ENCODE results near the gene SCGB1A1.
A peak's percentile ranks its signal among the peaks of the same experiment; 100 is the strongest.
"Not testable (repeated sequence)": the region's sequence is repeated elsewhere in the genome, so short reads cannot be mapped to it uniquely, and the experiment has no call there.

The SCGB1A1 gene

DNA sequence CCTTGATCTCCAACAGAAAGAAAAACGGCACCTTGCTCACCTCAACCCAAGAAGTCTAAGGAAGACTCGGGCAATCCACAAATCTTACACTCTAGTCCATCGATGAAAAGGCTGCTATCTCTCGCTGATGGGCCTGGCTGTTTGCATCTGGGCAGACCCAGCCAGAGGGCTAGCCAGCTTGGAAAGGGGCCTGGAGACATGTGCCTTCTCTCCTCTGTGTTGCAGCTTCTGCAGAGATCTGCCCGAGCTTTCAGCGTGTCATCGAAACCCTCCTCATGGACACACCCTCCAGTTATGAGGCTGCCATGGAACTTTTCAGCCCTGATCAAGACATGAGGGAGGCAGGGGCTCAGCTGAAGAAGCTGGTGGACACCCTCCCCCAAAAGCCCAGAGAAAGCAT, 3.2 kb downstream of the SCGB1A1 start:
- DNase-seq, result no peak

DNA sequence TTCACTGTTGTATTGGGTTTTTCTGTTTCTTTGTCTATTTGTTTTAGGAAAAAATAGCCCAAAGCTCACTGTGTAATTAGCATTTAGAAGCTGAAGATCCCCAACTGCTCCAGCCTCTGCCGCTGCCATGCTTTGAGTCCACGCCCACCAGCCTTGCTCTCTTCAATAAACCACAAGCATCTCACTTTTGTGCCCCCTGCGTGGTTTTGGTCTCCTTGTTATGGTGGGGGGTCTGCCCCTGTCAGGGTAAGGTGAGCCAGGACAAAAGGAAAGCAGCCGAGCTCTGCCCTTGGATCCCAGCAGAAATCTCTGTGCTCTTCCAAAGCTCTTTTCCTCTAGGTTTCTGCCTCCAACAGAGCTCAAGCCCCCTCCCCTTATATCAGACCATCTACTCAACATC, 4.2 kb downstream of the SCGB1A1 start:
- DNase-seq, result no peak

DNA sequence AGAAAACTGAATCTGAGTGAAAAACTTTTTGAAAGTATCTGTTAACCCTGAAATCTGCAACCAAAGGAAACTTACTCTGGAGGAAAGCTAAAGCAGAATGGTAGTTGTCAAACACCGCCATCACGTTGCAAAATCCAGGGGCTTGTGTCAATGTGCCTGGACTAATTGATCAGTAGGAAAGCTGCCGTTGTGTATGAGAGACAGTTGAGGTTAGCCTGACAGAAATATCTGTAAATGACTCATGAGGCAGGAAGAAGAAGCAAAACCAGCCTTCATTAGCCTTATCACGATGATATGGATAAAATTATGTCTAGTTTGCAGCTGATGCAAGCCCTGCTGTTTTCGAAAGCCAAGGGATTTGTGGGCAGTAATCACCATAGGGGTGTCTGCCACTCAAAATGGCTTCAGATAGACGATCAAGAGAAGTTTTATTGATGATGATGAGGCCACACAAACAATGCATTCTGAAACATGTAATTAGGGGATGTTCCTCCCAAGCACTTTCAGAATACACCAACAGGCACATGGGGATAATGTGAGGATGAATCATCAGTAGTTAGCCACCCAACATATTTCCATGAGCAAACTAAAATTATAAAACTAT, 8.9 kb downstream of the SCGB1A1 start:
- peak in 1 of 5 donors; percentile 89 for DNase-seq

DNA sequence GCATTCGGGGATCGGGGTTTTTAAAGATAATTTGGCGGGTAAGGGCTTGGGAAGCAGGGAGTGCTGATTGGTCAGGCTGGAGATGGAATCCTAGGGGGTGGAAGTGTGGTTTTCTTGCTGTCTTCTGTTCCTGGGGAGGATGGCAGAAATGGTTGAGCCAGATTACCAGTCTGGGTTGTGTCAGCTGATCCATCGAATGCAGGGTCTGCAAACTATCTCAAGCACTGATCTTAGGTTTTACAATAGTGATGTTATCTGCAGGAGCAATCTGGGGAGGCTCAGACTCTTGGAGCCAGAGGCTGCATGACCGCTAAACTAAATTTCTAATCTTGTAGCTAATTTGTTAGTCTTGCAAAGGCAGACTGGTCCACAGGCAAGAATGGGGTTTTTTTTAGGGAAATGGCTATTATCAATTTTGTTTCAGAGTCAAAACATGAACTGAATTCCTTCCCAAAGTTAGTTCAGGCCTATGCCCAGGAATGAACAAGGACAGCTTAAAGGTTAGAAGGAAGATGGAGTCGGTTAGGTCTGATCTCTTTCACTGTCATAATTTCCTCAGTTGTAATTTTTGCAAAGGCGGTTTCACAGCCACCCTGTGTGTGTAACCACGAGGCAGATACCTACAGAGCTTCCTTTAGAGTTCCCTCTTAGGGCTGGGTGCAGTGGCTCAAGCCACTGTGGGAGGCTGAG, 10.2 kb downstream of the SCGB1A1 start:
- no peak for DNase-seq

DNA sequence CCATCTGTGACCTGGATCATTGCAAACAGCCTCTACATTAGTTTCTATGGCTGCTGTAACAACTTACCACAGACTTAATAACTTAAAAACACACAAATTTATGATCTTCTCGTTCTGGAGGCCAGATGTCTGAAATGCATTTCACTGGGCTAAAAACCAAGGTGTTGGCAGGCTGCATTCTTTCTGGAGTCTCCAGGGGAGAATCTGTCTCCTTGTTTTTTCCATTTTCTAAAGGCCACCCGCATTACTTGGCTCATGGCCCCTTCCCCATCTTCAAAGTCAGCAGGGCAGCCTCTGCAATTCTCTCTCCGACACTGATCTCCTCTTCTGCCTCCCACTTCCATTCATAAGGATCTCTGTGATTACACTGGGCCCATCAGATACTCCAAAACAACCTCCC, 11.6 kb downstream of the SCGB1A1 start:
- DNase-seq, result no peak

DNA sequence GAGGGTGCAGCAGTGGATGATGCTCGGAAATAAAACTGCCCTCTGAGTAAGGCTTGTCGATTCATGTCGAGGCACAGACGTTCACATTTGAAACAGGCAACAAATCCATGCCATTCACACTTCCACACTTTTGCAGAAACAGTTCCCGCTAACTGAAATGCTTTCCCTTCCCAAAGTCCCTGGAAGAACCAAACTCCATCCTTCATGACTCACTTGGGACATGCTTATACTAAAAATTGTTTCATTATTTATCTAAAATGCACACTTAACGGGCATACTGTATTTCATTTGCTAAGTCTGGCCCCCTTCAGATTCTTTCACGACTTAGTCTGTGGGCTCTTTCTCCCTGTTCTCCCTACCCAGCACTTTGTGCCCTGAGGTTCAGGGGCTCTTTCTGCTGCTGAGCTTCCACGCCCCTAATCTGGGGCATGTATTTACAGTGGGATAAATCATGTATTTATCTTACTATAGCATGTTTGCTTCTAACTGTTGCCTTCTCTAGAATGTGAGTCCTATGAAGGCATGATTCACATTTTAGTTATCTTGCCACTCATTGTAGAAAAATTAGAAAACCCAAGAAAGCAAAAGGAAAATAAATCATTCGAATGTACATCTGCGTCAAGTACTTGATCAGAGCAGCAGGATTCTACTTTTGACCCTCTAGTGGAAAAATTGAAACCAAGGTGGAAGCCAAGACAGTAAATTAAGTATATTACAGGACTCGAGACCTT, 12.5 kb downstream of the SCGB1A1 start:
- no peak for DNase-seq

DNA sequence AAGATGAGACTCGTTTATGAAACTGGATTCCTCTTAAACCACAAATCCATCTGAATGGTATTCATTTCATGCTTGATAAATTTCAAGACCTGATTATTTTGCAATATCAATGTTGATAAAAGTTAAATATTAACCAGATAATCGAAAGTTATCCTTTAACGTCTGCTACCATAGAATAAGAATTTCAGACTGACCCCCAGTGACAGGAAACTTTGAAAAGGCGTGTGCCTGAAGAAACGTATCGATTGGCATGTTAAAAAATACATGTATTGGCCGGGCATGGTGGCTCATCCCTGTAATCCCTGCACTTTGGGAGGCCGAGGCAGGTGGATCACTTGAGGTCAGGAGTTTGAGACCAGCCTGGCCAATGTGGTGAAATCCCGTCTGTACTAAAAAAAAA, 13.9 kb downstream of the SCGB1A1 start:
- DNase-seq, result no peak

DNA sequence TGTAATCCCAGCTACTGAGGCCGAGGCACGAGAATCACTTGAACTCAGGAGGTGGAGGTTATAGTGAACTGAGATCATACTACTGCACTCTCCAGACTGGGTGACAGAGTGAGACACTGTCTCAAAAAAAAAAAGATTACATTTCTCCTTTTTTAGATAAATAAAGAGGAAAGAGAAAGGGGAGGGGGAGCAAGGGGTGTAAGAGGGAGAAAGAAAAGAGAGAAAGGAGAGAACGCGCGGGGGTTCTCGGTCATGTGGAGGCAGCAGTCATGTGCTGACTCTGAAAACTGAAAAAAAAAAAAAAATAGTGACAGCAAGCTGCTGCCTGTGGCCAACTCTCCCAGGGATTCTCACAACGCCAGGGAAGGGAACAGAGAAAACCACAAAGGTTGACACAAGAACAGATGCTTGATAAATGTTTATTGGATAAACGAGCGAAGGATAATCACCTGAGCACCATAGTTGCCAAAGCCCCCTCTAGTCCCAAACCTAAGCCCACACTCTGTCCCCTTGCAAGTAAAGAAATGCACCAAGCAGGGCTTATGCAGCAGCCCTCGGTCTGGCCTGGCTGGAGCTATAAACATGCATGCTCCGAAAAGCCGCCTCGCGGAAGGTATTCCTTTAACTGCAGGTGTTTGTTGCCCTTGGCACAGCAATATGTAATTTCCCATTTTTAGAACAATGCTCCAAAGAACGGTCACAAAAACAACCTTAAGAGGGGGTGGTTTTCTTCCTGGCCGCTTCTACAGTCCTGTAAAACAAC, 14.5 kb downstream of the SCGB1A1 start:
- DNase-seq, result no peak

DNA sequence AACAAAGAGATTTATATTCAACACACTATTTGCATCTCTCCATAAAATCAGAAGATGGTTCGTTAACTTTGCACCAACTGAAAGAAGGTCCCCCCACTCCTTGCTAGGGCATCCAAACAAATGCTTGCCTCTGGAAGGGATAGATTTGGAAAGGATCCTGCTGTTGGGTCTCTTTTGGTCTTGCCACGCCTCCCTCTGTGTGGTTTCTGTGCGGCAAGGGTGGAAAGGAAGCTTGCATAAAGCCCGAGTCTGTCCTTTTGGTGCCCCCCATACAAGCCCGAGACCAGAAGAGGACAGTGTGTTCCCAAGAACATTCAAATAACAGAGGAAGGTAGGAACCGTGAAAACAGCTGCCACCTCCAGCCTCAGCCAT, 15.1 kb downstream of the SCGB1A1 start:
- no peak for DNase-seq

DNA sequence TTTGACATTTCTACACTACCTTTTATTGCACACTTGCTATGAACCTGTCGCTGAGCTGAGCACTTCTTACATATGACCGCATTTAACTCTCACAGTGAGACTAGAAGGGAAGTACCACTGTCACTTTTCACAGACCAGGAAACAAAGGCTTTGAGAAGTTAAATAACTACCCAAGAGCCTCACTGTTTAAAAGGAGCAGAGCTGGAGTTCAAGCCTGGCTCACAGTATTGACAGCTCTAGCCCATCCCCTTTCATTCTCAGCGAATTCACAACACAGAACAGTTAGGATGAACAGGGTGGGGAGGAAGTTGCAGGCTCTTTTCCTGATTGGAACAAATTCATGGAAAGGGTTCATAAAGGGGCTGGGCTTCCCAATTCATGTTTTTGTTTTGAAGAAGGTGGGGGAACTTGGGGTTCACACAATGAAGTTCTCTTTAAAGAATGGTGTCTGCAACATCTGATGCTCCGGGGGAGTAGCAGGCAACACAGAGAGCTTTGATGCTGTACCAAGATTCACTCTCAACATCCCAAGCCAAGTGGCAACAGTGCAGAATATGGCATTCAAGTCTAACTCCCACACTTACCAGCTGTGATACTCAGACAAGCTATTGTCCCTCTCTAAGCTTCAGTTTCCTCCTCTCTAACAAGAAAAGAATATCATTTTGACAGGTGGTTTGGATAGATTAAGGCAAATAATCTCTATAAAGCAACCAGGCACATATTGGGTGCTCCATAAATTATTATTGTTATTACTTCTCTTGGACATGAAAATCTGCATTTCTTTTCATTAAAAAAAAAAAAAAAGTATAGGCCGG, 17.2 kb downstream of the SCGB1A1 start:
- peak in 1 of 5 donors; percentile 38 for DNase-seq

DNA sequence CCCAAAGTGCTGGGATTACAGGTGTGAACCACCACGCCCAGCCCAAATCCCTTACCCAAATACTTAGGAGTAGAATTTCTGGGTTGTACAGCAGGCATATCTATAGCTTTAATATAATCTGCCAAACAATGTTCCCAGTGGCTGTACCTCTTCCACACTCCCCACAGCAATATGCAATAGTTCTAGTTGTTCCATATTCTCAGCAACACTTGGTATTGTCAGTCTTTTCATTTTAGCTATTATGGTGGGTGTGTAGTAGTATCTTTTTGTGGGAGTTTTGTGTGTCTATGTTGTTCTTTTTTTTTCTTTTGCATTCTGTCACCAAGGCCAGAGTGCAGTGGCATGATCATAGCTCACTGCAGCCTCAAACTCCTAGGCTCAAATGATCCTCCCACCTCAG, 18.8 kb downstream of the SCGB1A1 start:
- no peak for DNase-seq

DNA sequence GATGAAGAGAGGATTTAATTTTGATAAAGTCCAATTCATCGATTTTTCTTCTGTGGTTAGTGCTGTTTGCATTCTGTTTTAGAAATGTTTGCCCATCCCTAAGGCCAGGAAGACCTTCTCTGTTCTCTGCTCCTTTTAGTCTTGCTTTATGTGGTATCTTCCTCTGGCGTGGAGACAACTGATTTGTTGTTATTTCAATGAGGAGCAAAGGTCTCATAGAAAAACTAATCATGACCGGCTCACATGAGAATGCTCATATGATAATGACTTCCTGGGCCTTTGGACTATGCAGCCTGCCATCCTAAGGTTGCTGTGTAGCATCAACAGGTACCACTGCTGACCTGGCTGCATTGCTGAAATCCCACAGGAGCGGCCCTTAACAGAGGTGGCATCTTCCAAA, 19.8 kb downstream of the SCGB1A1 start:
- DNase-seq, result no peak

DNA sequence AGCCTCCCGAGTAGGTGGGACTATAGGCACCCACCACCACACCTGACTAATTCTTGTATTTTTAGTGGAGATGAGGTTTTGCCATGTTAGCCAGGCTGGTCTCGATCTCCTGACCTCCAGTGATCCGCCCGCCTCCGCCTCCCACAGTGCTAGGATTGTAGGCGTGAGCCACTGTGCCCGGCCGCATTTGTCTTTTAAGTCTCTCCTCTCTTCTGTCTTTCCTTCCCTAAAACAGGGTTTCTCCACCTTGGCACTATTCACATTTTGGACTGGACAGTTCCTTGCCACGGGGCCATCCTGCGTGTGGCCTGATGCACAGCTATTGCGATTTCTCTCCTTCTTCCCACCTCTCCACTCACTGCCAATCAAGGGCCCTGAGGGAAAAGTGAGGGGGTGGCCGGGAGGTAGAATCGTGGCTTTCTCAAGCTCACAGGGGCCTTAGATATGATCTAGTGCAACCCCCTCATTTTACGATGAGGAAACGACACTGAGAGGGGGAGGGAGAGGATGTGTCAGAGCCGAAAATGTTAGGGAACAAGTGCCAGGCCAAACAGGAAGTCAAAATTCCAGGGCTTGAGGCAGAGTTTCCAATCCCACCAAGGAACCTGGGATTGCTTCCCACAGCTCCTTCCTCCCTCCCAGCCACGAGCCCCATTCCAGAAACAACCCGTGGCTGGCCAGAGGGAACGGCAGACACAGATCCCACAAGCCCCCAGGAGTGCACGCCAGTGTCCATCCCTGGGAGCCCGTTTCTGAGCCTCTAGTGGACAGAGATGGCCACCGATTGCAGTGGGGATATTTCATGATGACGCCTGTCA, 21.2 kb downstream of the SCGB1A1 start:
- no peak for DNase-seq

DNA sequence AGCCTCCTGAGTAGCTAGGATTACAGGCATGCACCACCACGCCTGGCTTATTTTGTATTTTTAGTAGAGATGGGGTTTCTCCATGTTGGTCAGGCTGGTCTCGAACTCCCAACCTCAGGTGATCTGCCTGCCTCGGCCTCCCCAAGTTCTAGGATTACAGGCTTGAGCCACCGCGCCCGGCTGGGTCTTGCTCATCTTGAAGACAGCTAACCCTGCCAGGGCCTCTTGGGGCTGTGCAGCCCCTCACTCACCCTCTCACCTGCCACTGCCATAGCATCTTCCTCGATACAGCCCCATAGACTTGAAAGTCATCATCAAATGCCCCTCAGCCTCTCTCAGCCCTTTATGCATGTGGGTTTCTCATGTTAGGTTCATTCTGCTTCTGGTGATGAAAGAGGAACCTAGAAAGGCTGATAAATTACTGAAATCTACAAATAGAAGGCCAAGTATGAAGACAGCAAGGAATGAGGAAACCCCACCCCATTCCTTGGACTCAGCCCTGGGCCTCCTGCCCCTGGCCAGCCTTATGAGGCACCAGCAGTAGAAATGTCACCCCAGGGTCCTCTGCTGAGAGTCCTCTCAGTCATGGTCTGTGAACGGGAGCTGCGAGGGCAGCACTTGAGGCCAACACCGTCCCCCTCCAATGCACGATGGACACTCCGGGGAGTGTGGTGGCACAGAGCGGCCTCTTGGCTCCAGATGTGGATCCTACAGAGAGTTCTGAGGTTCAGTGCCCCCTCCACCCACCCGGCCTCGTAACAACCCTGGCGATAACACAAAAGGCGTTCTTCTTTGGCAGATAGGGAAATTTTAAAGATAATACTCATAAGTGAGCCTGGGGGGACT, 24.8 kb downstream of the SCGB1A1 start:
- DNase-seq, result no peak

DNA sequence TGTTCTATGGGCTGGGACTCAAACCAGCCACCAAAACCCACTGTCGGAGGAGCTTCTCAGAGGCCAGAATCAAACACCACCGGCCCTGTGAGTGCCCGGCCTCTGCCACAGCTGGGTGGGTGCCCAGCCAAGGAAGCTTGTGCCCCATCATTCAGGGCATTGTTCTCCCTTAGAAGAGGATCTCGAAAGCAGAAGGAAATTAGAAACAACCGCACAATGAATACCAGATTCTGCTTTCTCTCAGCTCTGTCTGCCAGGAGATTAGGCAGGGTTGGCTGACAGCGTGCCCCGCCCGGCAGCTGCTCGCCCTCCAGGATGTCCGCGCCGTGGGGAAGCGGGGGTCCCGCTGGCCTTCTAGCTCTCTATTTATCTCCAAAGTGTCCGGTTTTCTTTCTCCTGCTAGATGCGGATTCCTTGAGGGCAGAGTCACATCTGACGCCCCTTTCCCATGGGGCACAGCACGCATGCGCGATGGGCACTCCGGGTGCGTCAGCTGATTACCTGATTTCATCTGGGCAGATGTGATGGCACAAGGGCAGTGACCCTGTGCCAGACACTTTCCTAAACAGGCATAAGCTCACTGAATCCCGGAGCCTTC, 25.5 kb downstream of the SCGB1A1 start:
- DNase-seq, result peak in 1 of 5 donors; percentile 47

DNA sequence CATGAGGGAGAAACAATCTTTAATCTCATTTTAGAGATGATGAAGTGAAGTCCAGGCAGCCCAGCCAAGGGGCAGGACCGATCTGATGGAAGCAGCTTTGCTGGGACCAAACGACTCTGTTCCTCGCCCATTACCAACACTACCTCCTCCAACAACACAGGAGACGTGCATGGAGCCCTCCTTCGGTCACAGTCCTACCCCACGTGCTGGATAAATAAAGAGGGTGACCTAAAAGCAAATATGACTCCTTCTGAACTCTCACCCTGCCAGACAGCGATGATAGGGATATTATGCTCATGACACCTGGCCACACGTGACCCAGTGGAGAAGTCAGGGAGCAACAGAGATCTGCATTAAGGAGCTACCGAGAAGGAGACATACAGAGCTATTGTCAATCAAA, 26.0 kb downstream of the SCGB1A1 start:
- DNase-seq, result no peak

DNA sequence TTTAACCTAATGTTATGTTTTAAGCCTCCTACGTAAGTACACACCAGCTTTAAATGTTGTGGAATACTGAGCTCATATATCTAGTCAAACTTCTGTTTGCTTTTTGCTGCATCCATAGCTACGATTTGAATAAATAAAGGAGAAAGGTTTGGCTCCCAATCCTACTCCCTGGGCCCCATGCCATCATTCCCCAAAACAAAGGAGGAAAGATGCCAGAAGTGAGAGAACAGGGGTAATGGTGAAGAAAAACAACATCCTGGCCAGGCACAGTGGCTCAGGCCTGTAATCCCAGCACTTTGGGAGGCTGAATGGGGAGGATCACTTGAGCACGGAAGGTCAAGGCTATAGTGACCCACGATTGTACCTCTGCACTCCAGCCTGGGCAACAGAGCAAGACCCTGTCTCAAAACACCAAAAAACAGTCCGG, 26.5 kb downstream of the SCGB1A1 start:
- no peak for DNase-seq

DNA sequence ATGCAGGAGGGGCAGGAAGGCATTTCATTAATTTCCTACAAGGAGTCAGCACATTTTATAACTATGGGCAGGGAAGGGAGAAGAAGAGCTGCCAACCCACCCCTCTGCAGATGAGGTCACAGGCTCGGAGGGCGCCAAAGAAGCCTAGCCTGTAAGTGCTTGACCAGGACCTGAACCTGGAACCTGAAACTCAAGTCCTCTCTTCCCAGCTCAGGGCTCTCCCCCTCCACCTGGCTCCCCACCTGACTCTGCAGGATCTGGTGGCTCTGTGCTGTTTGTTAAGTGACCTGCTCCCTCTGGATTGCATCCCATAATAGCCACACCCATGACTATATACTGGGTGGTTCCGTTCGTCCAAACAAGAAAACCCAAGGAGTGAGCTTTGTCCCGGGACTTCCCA, 27.3 kb downstream of the SCGB1A1 start:
- no peak for DNase-seq

DNA sequence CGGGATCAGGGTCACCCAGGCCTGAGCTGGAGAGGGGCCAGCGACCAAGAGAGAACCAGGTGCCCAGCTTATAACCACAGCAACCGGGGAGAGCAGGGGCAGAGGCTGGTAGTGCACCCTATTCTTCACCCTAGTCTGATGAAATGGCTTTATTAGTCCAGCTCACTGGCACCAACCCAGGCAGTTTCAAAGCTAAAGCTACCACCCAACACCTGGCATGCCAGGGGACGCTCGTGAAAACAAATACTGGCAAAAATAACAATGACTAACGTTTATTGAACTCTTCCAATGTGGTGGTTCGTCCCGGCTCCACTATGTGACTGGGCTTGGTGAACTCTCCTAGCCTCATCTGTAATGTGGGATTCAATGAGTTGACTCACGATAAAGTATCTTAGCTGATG, 30.6 kb downstream of the SCGB1A1 start:
- no peak for DNase-seq

DNA sequence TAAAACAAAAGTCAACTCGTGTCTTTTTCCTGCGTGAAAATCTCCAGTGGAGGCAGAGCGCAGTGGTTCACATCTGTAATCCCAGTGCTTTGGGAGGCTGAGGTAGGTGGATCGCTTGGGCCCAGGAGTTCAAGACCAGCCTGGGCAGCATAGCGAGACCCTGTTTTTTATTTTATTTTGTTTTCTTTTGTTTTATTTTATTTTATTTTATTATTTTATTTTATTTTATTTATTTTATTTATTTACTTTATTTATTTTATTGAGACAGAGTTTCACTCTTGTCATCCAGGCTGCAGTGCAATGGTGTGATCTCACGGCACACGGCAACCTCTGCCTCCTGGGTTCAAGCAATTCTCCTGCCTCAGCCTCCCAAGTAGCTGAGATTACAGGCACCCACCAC, 31.1 kb downstream of the SCGB1A1 start:
- not testable (repeated sequence) for DNase-seq

Measured in T-helper 1 cell (primary cell).